HG03135 (cell line): ENCODE results near the gene SQOR.

Experiments
- ATAC-seq: cut with Tn5 transposase; IDR thresholded peaks from one replicate; pipeline ENCODE4 v1.9.1; 2021; ENCODE audit warnings: mild to moderate bottlenecking, moderate library complexity; ENCODE audit not compliant: unreplicated experiment

The SQOR gene

GRCh38 chr15:45704329-45705249, 69.8 kb downstream of the SQOR start:
- ATAC-seq = no peak

GRCh38 chr15:45705510-45706473, 71.0 kb downstream of the SQOR start:
- ATAC-seq = peak; percentile 79

- ATAC-seq = no peak
These were observed 75.8 kb downstream of the SQOR start for GRCh38 chr15:45710657-45711056.

- ATAC-seq = no peak
These were observed 80.0 kb downstream of the SQOR start for GRCh38 chr15:45714590-45715488.

GRCh38 chr15:45715528-45715927, 80.7 kb downstream of the SQOR start:
- no peak for ATAC-seq

- no peak for ATAC-seq
These were observed 84.7 kb downstream of the SQOR start for GRCh38 chr15:45719490-45719889.

GRCh38 chr15:45720183-45720582, 85.4 kb downstream of the SQOR start:
- no peak for ATAC-seq

GRCh38 chr15:45728641-45729040, 93.8 kb downstream of the SQOR start:
- ATAC-seq = no peak

- no peak for ATAC-seq
These were observed 94.3 kb downstream of the SQOR start for GRCh38 chr15:45729141-45729540.

- ATAC-seq = no peak
These were observed 96.5 kb downstream of the SQOR start for GRCh38 chr15:45731343-45731742.

- no peak for ATAC-seq
These were observed 97.8 kb downstream of the SQOR start for GRCh38 chr15:45732662-45733061.

- no peak for ATAC-seq
These were observed 99.5 kb downstream of the SQOR start for GRCh38 chr15:45734260-45734711.
